Esophagus (tissue), 2 donors: ENCODE data around the gene TOX2. TPM values are rescaled to one million over a fixed set of nuclear protein-coding genes. Genes with fewer than 3 reads are reported as not detected.

ENCODE experiments used
- H3K27ac ChIP-seq, 2 donors: one replicate each; pipeline ENCODE4 v1.5.1; 2013; ENCODE audit warnings: low read depth in 2 of 2, mild to moderate bottlenecking in 2 of 2, inconsistent platforms in 1 of 2, low read length in 1 of 2, moderate library complexity in 1 of 2
- H3K27me3 ChIP-seq, 2 donors: one replicate each; pipeline ENCODE4 v1.6.1; 2013; ENCODE audit warnings: low read length in 2 of 2, control low read depth in 1 of 2, mild to moderate bottlenecking in 1 of 2; ENCODE audit not compliant: insufficient read depth in 2 of 2, control insufficient read depth in 1 of 2
- H3K36me3 ChIP-seq, 2 donors: one replicate each; pipeline ENCODE4 v1.6.1; 2013; ENCODE audit warnings: low read length in 1 of 2; ENCODE audit not compliant: control insufficient read depth in 2 of 2, insufficient read depth in 2 of 2
- H3K4me1 ChIP-seq, 2 donors: one replicate each; pipeline ENCODE4 v1.6.1; 2013; ENCODE audit warnings: low read length in 1 of 2; ENCODE audit not compliant: control insufficient read depth in 2 of 2, insufficient read depth in 2 of 2
- H3K4me3 ChIP-seq, 2 donors: one replicate each; pipeline ENCODE4 v1.5.1; 2013; ENCODE audit warnings: low read length in 2 of 2, mild to moderate bottlenecking in 2 of 2, low read depth in 1 of 2, moderate library complexity in 1 of 2
- H3K9me3 ChIP-seq, 2 donors: one replicate each; pipeline ENCODE4 v1.6.1; 2013; ENCODE audit warnings: mild to moderate bottlenecking in 2 of 2, low read depth in 1 of 2, low read length in 1 of 2, moderate library complexity in 1 of 2; ENCODE audit not compliant: control insufficient read depth in 2 of 2, insufficient read depth in 1 of 2
- WGBS, 2 donors: extraction: QIAGEN DNeasy Blood & Tissue Kit; methylation state at CpG; one replicate each; pipeline ENCODE4 v1.1.7; 2013; 5-methylcytosine and 5-hydroxymethylcytosine counted together
- polyA plus RNA-seq, 2 donors: library from polyadenylated mRNA; stranded (reverse); fragments of 200-250 nt; gene quantifications; one replicate each; pipeline ENCODE4 v1.2.3, GENCODE V29; 2013
- donor health status: healthy with polysubstance abuse.
- donor health status: Bipolar disorder and iron deficiency.

The TOX2 gene
- polyA plus RNA-seq, 2 donors = 6.9 to 10.5 TPM

DNA sequence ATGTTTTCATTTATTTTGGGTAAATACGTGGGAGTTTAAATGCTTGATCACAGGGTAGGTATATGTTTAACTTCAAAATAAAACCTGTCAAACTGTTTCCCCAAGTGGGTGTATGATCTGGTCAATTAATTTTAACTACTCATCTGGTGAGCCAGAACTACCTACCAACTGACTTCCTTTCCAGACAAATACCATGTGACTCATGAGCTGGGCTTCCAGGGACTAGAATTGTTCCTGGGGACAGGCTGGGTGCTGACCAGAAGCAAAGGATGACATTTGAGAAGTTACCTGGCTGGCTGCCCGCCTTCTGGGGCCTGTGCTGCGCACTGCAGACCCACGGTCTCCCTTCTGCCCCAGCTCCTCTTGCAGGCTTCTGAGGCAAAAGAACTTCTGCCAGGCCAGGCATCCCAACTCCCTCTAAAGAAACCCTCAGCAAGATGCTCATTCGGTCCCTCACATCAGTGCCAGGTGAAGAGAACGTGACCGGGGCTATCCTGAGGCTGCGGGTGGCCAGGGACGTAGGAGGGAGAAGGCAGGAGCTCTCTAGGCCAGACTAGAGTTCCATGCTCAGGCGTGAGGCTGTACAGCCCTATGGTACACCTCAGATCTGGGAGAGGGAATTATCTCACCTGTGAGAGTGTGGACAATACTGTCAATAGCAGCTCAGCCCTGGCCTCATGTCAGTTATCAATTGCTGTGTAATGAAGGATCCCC is 168.7 kb downstream of the TOX2 start:
- no peaks in the 10 kb centered on the region for H3K9me3 ChIP-seq
- H3K36me3 ChIP-seq = no peaks in the 10 kb centered on the region
- no peaks in the 10 kb centered on the region for H3K27me3 ChIP-seq
- no peak overlapping the region for H3K4me3 ChIP-seq
- WGBS, 2 donors = 87 to 89% methylated on average over 10 of the region's 10 CpGs
- peaks cover 0 to 5% of the 10 kb centered on the region in 2 donors for H3K4me1 ChIP-seq
- H3K27ac ChIP-seq = no peak overlapping the region

DNA sequence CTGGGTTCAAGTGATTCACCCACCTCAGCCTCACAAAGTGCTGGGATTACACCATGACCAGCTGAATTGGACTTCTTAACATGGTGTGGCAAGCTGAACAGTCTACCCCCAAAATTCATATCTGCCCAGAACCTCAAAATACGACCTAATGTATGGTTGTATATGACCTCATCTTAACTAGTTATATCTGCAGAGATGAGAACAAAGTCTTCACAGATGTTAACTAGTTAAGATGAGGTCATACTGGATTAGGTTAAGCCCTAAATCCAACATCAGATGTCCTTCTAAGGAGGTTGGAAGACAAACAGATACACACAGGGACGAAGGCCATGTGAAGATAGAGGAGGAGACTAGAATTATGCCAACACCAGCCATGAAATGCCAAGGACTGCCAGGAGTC is 169.8 kb downstream of the TOX2 start:
- Histone ChIP-seq H3K4me1 (peaks cover 0 to 5% of the 10 kb centered on the region in 2 donors), H3K4me3 (no peak overlapping the region), H3K27ac (no peak overlapping the region), H3K27me3 (no peaks in the 10 kb centered on the region), H3K36me3 (no peaks in the 10 kb centered on the region), H3K9me3 (no peaks in the 10 kb centered on the region)
- WGBS, 2 donors = 67 to 81% methylated on average over 2 of the region's 2 CpGs

DNA sequence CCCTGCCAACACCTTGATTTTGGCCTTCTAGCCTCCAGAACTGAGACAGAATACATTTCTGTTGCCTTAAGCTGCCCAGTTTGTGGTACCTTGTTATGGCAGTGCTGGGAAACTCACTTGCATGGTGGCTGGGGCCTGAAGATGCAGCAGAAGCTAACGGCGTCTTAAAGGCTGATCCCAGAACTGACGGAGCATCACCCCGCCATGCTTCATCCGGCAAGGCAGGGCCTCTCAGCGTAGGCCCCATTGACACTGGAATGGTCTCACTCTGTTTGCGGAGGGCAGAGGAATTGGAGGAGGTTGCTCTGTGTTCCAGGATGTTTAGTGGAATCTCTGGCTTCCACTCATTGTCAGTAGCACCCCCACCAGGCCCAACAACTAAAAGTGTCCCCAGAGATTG is 170.2 kb downstream of the TOX2 start:
- Histone ChIP-seq H3K4me1 (peaks cover 0 to 5% of the 10 kb centered on the region in 2 donors), H3K27ac (no peak overlapping the region), H3K9me3 (no peaks in the 10 kb centered on the region), H3K27me3 (no peaks in the 10 kb centered on the region), H3K4me3 (no peak overlapping the region), H3K36me3 (no peaks in the 10 kb centered on the region)
- 94% methylated on average over 7 of the region's 7 CpGs for WGBS, 2 donors

DNA sequence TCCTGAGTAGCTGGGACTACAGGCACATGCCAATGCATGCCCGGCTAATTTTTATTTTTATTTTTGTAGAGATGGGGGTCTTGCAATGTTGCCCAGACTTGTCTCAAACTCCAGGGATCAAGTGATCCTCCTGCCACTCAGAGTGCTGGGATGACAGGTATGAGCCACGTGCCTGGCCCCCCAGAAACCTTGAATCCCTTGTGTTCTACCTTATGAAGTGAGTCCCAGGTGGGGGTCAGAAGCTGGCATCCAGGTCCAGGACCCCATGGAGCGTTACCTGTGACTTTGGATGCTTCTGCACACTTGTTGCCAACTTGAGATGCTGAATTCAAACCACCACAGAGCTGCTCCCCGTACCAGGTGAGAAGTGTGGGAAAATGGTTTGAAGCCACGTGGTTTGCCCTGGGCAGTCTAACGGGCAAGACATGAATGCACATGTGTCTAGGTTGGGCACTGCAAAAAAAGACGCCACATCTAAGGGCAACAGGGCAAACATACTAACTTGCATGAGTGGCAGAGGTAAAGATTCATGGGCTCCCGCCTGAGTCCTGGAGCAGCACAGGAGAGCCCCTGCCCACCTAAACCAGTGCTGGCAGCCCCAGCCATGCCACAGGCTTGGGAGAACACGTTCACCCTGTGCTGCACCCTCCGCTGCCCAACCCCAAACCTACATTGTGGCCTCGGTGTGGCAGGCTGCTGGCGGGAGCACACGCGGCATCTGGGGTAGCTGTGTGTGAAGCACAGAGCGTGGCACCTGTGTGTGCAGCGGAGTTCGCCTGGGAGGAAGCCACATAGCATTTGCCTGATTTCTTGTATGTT is 171.2 kb downstream of the TOX2 start:
- WGBS, 2 donors = 67 to 77% methylated on average over 17 of the region's 17 CpGs

DNA sequence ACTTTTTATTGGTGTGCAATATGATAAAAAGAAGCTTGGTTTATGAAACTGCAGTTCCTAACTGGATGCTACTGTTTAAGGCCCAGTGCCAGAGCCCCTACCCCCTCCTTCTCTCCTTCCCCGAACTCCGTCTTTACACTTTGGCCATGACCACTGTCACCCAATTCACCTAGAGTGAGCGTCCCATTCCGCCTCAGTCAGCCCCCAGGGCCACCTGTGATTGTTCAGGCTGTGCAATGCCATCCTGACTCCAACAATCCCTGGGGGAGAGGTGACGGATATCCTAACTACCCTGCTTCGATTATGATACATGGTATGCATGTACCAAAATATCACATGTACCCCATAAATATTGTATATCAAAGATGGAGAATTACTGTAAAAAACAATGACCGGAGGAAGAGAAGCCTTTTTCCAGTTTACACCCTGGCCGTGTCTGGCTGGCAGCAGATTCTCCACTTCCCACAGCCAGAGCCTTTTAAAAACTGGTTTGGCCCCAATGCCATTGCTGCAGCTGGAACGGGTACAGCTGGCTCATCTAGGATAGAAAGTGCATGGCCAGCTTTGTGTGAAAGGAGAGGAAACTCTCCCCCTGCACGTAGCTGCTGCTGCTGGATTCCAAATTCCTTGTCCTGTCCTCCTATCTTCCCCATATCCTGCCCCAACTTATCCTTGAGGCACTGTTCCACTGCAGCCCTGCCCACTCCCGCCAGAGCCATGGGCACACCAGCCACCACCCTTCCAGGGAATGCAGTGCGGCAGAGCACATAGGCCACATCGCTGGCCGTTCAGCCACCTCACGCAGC is 172.6 kb downstream of the TOX2 start:
- 51 to 61% methylated on average over 15 of the region's 15 CpGs for WGBS, 2 donors
- Histone ChIP-seq H3K4me1 (peaks cover 8 to 12% of the 10 kb centered on the region in 2 donors), H3K27me3 (no peaks in the 10 kb centered on the region), H3K9me3 (no peaks in the 10 kb centered on the region), H3K36me3 (no peaks in the 10 kb centered on the region), H3K27ac (peak overlapping the region in 1 of 2 donors; percentile 50), H3K4me3 (no peak overlapping the region)

More for the DNA sequence above, 171.2 kb downstream of the TOX2 start:
- Histone ChIP-seq H3K9me3 (no peaks in the 10 kb centered on the region), H3K27me3 (no peaks in the 10 kb centered on the region), H3K4me1 (peaks cover 4 to 8% of the 10 kb centered on the region in 2 donors), H3K4me3 (no peak overlapping the region), H3K27ac (no peak overlapping the region), H3K36me3 (no peaks in the 10 kb centered on the region)

DNA sequence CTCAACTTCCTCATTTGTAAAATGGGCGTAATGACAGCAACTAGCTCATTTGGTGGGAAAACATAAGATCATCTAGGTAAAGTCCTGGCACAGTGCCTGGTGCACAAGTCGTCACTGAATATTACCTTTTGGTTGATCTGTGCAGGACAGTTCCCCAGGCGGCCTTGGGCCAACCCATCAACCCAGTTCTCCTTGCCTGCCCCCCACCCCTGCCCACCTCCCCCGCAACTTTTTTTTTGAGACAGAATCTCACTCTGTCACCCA is 173.1 kb downstream of the TOX2 start:
- Histone ChIP-seq H3K27ac (no peak overlapping the region), H3K4me3 (no peak overlapping the region), H3K36me3 (no peaks in the 10 kb centered on the region), H3K9me3 (no peaks in the 10 kb centered on the region), H3K4me1 (peaks cover 8 to 12% of the 10 kb centered on the region in 2 donors), H3K27me3 (no peaks in the 10 kb centered on the region)
- 74 to 77% methylated on average over 4 of the region's 4 CpGs for WGBS, 2 donors

DNA sequence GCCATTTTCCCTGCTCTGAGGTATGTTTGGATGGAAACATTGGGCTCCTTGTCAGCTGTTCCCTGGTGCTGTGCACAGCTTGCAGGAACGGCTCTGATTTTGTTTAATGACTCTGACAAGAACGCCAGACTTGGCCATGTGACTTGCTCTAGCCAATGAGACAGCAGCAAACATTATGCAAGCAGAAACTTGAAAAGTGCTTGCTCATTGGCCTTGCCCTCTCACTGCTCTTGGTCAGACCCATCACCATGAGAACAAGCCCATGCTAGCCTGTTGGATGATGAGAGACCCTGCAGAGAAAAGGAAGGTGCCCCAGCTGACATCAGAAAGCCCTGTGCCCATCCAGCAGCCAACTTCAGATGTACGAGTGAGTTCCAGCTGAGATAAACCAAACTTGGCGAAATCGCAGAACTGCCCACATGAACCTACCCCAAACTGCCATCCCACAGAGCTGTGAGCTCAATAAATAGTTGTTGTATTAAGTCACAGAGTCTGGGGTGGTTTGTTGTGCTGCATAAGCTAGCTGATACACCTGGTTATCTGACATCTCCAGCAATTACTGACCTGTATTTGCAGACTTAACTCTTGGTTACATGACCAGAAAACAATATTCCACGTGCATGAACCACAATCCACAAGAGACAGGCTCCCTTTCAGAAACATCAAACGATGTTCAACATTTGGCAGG is 175.5 kb downstream of the TOX2 start:
- no peak overlapping the region for H3K27ac ChIP-seq
- no peaks in the 10 kb centered on the region for H3K27me3 ChIP-seq
- peaks cover 8 to 12% of the 10 kb centered on the region in 2 donors for H3K4me1 ChIP-seq
- H3K9me3 ChIP-seq = no peaks in the 10 kb centered on the region
- WGBS, 2 donors = 52 to 59% methylated on average over 7 of the region's 7 CpGs
- H3K4me3 ChIP-seq = no peak overlapping the region
- H3K36me3 ChIP-seq = no peaks in the 10 kb centered on the region

DNA sequence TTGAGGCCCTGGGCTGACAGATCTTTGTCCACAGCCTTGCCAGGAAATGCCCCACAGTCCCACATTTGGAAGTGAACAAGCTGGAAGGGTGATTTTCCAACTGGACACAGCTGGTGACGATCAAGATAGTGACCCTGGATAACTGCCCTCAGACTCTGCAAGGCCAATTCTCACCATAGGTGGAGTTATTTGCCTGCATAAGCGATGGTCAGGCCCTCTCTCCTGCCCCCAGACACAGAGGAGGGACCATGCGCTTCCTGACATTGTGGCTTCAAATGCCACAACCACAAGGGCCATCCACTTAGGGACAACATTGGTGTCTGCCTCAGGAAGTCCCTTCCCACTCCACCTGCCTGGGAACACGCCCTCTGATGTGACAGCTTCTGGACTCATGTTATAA is 176.4 kb downstream of the TOX2 start:
- Histone ChIP-seq H3K27ac (no peak overlapping the region), H3K9me3 (no peaks in the 10 kb centered on the region), H3K27me3 (no peaks in the 10 kb centered on the region), H3K36me3 (no peaks in the 10 kb centered on the region), H3K4me3 (no peak overlapping the region), H3K4me1 (peaks cover 8 to 12% of the 10 kb centered on the region in 2 donors)
- WGBS, 2 donors = 69 to 72% methylated on average over 4 of the region's 4 CpGs

DNA sequence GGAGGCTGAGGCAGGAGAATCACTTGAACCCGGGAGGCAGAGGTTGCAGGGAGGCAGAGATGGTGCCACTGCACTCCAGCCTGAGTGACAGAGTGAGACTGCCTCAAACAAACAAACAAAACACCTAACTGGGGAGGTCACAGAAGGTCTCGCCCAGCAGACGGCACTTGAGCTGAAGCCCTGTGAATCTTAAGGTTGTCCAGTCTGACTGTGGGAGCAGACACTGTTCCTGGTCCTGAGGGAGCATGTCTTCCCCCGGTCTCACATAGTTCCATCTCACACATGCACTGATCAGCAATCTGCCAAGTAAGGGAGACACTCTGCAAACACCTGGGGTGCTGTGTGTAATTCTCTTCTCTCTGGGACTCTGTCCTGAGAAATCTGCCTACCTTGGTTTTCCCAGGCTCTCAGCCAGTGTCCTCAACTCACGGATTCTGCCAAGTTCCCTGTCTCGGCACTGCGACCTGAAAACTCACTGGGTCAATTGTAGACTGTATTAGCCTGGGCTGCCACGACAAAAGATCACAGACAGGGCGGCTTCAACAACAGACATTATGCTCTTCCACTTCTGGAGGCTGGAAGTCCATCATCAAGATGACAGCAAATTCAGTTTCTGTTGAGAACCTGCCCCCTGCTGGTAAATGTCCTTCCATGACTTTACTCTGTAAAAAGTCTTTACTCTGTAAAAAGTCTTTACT is 178.0 kb downstream of the TOX2 start:
- peaks cover 8 to 13% of the 10 kb centered on the region in 2 donors for H3K4me1 ChIP-seq

More for the DNA sequence above, 178.0 kb downstream of the TOX2 start:
- Histone ChIP-seq H3K36me3 (no peaks in the 10 kb centered on the region), H3K9me3 (no peaks in the 10 kb centered on the region), H3K27ac (no peak overlapping the region), H3K27me3 (no peaks in the 10 kb centered on the region), H3K4me3 (no peak overlapping the region)
- 66 to 70% methylated on average over 9 of the region's 9 CpGs for WGBS, 2 donors
